ENCODE data around the gene NADSYN1. TPM values are rescaled to one million over a fixed set of nuclear protein-coding genes. Genes with fewer than 3 reads are reported as not detected.
A peak's percentile ranks its signal among the peaks of the same experiment; 100 is the strongest.
"Not testable (repeated sequence)": the region's sequence is repeated elsewhere in the genome, so short reads cannot be mapped to it uniquely, and the experiment has no call there.

Gene NADSYN1
- total RNA-seq, 1 donor from 2014 or later = 55.4 TPM

GRCh38 chr11:71535825-71536224, 82.8 kb downstream of the NADSYN1 start:
- TF ChIP-seq CTCF (IDR thresholded peaks at IDR 0.05) = no peak
- H3K4me1 Mint-ChIP-seq (ENCODE audit: unreplicated experiment) = no peaks in the 10 kb centered on the region
- H3K27ac Mint-ChIP-seq (ENCODE audit: unreplicated experiment) = no peak overlapping the region
- no peaks in the 10 kb centered on the region for H3K36me3 Mint-ChIP-seq (ENCODE audit: unreplicated experiment)
- H3K4me3 Mint-ChIP-seq (ENCODE audit: unreplicated experiment) = no peak overlapping the region
- H3K27me3 Mint-ChIP-seq (ENCODE audit: unreplicated experiment) = no peaks in the 10 kb centered on the region
- DNase-seq (ENCODE audit: extremely low spot score, unreplicated experiment) = no peak
- H3K9me3 Mint-ChIP-seq (ENCODE audit: unreplicated experiment) = no peaks in the 10 kb centered on the region

- Mint-ChIP-seq H3K36me3 (ENCODE audit: unreplicated experiment) (no peaks in the 10 kb centered on the region), H3K4me3 (ENCODE audit: unreplicated experiment) (no peak overlapping the region), H3K27ac (ENCODE audit: unreplicated experiment) (no peak overlapping the region), H3K4me1 (ENCODE audit: unreplicated experiment) (no peaks in the 10 kb centered on the region), H3K27me3 (ENCODE audit: unreplicated experiment) (peaks cover 4% of the 10 kb centered on the region), H3K9me3 (ENCODE audit: unreplicated experiment) (no peaks in the 10 kb centered on the region)
- DNase-seq (ENCODE audit: extremely low spot score, unreplicated experiment) = peak; percentile 70
- TF ChIP-seq CTCF (IDR thresholded peaks at IDR 0.05) = no peak
Observed at GRCh38 chr11:71537537-71537936, 84.5 kb downstream of the NADSYN1 start.

GRCh38 chr11:71537977-71538665, 85.1 kb downstream of the NADSYN1 start, which contains the start of gene KRTAP5-8:
Gene KRTAP5-8 (plus strand): TSS chr11:71538025. CDS start chr11:71538056, 31 bp downstream.
- not testable (repeated sequence) for H3K27me3 Mint-ChIP-seq (ENCODE audit: unreplicated experiment); H3K36me3 Mint-ChIP-seq (ENCODE audit: unreplicated experiment); H3K9me3 Mint-ChIP-seq (ENCODE audit: unreplicated experiment); H3K4me3 Mint-ChIP-seq (ENCODE audit: unreplicated experiment); H3K27ac Mint-ChIP-seq (ENCODE audit: unreplicated experiment); H3K4me1 Mint-ChIP-seq (ENCODE audit: unreplicated experiment)
- peak; percentile 70 for DNase-seq (ENCODE audit: extremely low spot score, unreplicated experiment)

- no peak for TF ChIP-seq CTCF (IDR thresholded peaks at IDR 0.05)
- Mint-ChIP-seq H3K4me3 (ENCODE audit: unreplicated experiment) (no peak overlapping the region), H3K9me3 (ENCODE audit: unreplicated experiment) (no peaks in the 10 kb centered on the region), H3K4me1 (ENCODE audit: unreplicated experiment) (no peaks in the 10 kb centered on the region), H3K27ac (ENCODE audit: unreplicated experiment) (no peak overlapping the region), H3K36me3 (ENCODE audit: unreplicated experiment) (no peaks in the 10 kb centered on the region), H3K27me3 (ENCODE audit: unreplicated experiment) (peaks cover 4% of the 10 kb centered on the region)
- DNase-seq (ENCODE audit: extremely low spot score, unreplicated experiment) = no peak
Observed at GRCh38 chr11:71538666-71538990, 85.6 kb downstream of the NADSYN1 start.

- Mint-ChIP-seq H3K4me1 (ENCODE audit: unreplicated experiment) (no peaks in the 10 kb centered on the region), H3K4me3 (ENCODE audit: unreplicated experiment) (no peak overlapping the region), H3K9me3 (ENCODE audit: unreplicated experiment) (no peaks in the 10 kb centered on the region), H3K27me3 (ENCODE audit: unreplicated experiment) (peaks cover 4% of the 10 kb centered on the region), H3K27ac (ENCODE audit: unreplicated experiment) (no peak overlapping the region), H3K36me3 (ENCODE audit: unreplicated experiment) (no peaks in the 10 kb centered on the region)
- DNase-seq (ENCODE audit: extremely low spot score, unreplicated experiment) = peak; percentile 51
- no peak for TF ChIP-seq CTCF (IDR thresholded peaks at IDR 0.05)
Observed at GRCh38 chr11:71539017-71539416, 86.0 kb downstream of the NADSYN1 start.

GRCh38 chr11:71539971-71540370, 87.0 kb downstream of the NADSYN1 start:
- H3K4me3 Mint-ChIP-seq (ENCODE audit: unreplicated experiment); H3K27me3 Mint-ChIP-seq (ENCODE audit: unreplicated experiment); H3K27ac Mint-ChIP-seq (ENCODE audit: unreplicated experiment); H3K4me1 Mint-ChIP-seq (ENCODE audit: unreplicated experiment); DNase-seq (ENCODE audit: extremely low spot score, unreplicated experiment); H3K36me3 Mint-ChIP-seq (ENCODE audit: unreplicated experiment); H3K9me3 Mint-ChIP-seq (ENCODE audit: unreplicated experiment): not testable (repeated sequence)

- not testable (repeated sequence) for H3K4me1 Mint-ChIP-seq (ENCODE audit: unreplicated experiment); H3K9me3 Mint-ChIP-seq (ENCODE audit: unreplicated experiment); H3K36me3 Mint-ChIP-seq (ENCODE audit: unreplicated experiment); DNase-seq (ENCODE audit: extremely low spot score, unreplicated experiment); H3K27ac Mint-ChIP-seq (ENCODE audit: unreplicated experiment); H3K27me3 Mint-ChIP-seq (ENCODE audit: unreplicated experiment); H3K4me3 Mint-ChIP-seq (ENCODE audit: unreplicated experiment)
Observed at GRCh38 chr11:71540521-71541304, 87.7 kb downstream of the NADSYN1 start.

Measured in osteocyte (in vitro differentiated cells).